Mesenchymal stem cell (in vitro differentiated cells and primary cell): ENCODE data around the gene PCDHB4.
A peak's percentile ranks its signal among the peaks of the same experiment; 100 is the strongest.
"Not testable (repeated sequence)": the region's sequence is repeated elsewhere in the genome, so short reads cannot be mapped to it uniquely, and the experiment has no call there.

Source experiments
- DNase-seq: peaks from one replicate; pipeline ENCODE4 v3.0.0-alpha.2; 2013
- H2AFZ ChIP-seq: one replicate; pipeline ENCODE4 v1.6.1; 2013; ENCODE audit warnings: low read depth, mild to moderate bottlenecking, control low read depth, inconsistent platforms, low read length, moderate library complexity
- H2AK5ac ChIP-seq: 2 replicates; pipeline ENCODE4 v1.6.1; 2013; ENCODE audit warnings: low read length, moderate library complexity, mild to moderate bottlenecking, inconsistent platforms; ENCODE audit not compliant: severe bottlenecking
- H2BK120ac ChIP-seq: one replicate; pipeline ENCODE4 v1.6.1; 2013; ENCODE audit warnings: low read depth, mild to moderate bottlenecking, inconsistent platforms, low read length, moderate library complexity
- H2BK12ac ChIP-seq, 2 experiments: one replicate each; pipeline ENCODE4 v1.6.1; 2013; ENCODE audit warnings: inconsistent platforms in 2 of 2, low read length in 2 of 2, mild to moderate bottlenecking in 2 of 2, moderate library complexity in 2 of 2, control low read depth in 1 of 2
- H2BK15ac ChIP-seq: one replicate; pipeline ENCODE4 v1.6.1; 2013; ENCODE audit warnings: mild to moderate bottlenecking, low read depth, inconsistent platforms; ENCODE audit not compliant: poor library complexity, severe bottlenecking
- H2BK5ac ChIP-seq: 2 replicates; pipeline ENCODE4 v1.6.1; 2013; ENCODE audit warnings: low read depth, mild to moderate bottlenecking, low read length, control low read depth, inconsistent platforms; ENCODE audit not compliant: poor library complexity, severe bottlenecking
- H3K14ac ChIP-seq, 2 experiments: one replicate each; pipeline ENCODE4 v1.6.1; 2013; ENCODE audit warnings: inconsistent platforms in 2 of 2, low read length in 2 of 2, control low read depth in 1 of 2, mild to moderate bottlenecking in 1 of 2, moderate library complexity in 1 of 2
- H3K18ac ChIP-seq, 2 experiments: one replicate each; pipeline ENCODE4 v1.6.1; 2013; ENCODE audit warnings: inconsistent platforms in 2 of 2, low read length in 2 of 2, control low read depth in 1 of 2, low read depth in 1 of 2, mild to moderate bottlenecking in 1 of 2
- H3K23ac ChIP-seq, 2 experiments: one replicate each; pipeline ENCODE4 v1.6.1; 2013; ENCODE audit warnings: inconsistent platforms in 2 of 2, low read length in 2 of 2, mild to moderate bottlenecking in 2 of 2, moderate library complexity in 2 of 2, control low read depth in 1 of 2
- H3K27ac ChIP-seq: 2 replicates; pipeline ENCODE4 v1.5.1; 2013; ENCODE audit warnings: mild to moderate bottlenecking, moderate library complexity, low read length, control low read depth, inconsistent platforms; ENCODE audit not compliant: poor library complexity, severe bottlenecking
- H3K27me3 ChIP-seq, 2 experiments: 2 replicates each; pipeline versions ENCODE4 v1.6.1 to v1.7.0; 2013; ENCODE audit warnings: low read length in 2 of 2, mild to moderate bottlenecking in 2 of 2, moderate library complexity in 2 of 2, control low read depth in 1 of 2, inconsistent platforms in 1 of 2; ENCODE audit not compliant: control insufficient read depth in 1 of 2, insufficient read depth in 1 of 2
- H3K36me3 ChIP-seq, 2 experiments: 2 replicates each; pipeline versions ENCODE4 v1.6.1 to v1.7.0; 2013; ENCODE audit warnings: low read length in 2 of 2, control low read depth in 1 of 2, inconsistent platforms in 1 of 2, low read depth in 1 of 2, mild to moderate bottlenecking in 1 of 2; ENCODE audit not compliant: insufficient read depth in 2 of 2, control insufficient read depth in 1 of 2
- H3K4ac ChIP-seq, 2 experiments: one replicate each; pipeline ENCODE4 v1.6.1; 2013; ENCODE audit warnings: inconsistent platforms in 2 of 2, low read length in 2 of 2, mild to moderate bottlenecking in 2 of 2, moderate library complexity in 2 of 2, control low read depth in 1 of 2, low read depth in 1 of 2
- H3K4me1 ChIP-seq: 2 replicates; pipeline ENCODE4 v1.6.1; 2013; ENCODE audit warnings: low read depth, low read length, control low read depth; ENCODE audit not compliant: control insufficient read depth, insufficient read depth
- H3K4me2 ChIP-seq: 2 replicates; pipeline ENCODE4 v1.6.1; 2013; ENCODE audit warnings: low read length, mild to moderate bottlenecking, inconsistent platforms; ENCODE audit not compliant: poor library complexity, severe bottlenecking
- H3K4me3 ChIP-seq, 2 experiments: 2 replicates each; pipeline versions ENCODE4 v1.5.1 to v1.7.0; 2013; ENCODE audit warnings: low read length in 2 of 2, mild to moderate bottlenecking in 2 of 2, control low read depth in 1 of 2, low read depth in 1 of 2; ENCODE audit not compliant: insufficient read depth in 1 of 2
- H3K79me1 ChIP-seq: replicated peaks from 2 replicates; pipeline ENCODE4 v1.6.1; 2013; ENCODE audit warnings: mild to moderate bottlenecking, control low read depth, low read length, inconsistent platforms; ENCODE audit not compliant: poor library complexity, severe bottlenecking
- H3K9ac ChIP-seq: 2 replicates; pipeline ENCODE4 v1.7.0; 2013; ENCODE audit warnings: mild to moderate bottlenecking, low read length, moderate library complexity
- H3K9me3 ChIP-seq: 2 replicates; pipeline ENCODE4 v1.7.0; 2013; ENCODE audit warnings: mild to moderate bottlenecking, low read length; ENCODE audit not compliant: control insufficient read depth
- H4K8ac ChIP-seq: one replicate; pipeline ENCODE4 v1.6.1; 2013; ENCODE audit warnings: inconsistent platforms, mild to moderate bottlenecking, low read length, moderate library complexity
- H4K91ac ChIP-seq: one replicate; pipeline ENCODE4 v1.6.1; 2013; ENCODE audit warnings: mild to moderate bottlenecking, low read length, inconsistent platforms
- WGBS: methylation state at CpG from one replicate; pipeline ENCODE4 v1.1.7; 2013; ENCODE audit warnings: mixed read lengths; 5-methylcytosine and 5-hydroxymethylcytosine counted together

The PCDHB4 gene

GRCh38 chr5:141149812-141150211 lies 28.2 kb downstream of the PCDHB4 start, which contains the start of gene PCDHB6:
PCDHB6 (plus strand) TSS chr5:141150057; CDS start chr5:141150258, 201 bp downstream.
- H2BK5ac ChIP-seq, result no peak within 1 kb of the TSS
- H3K23ac ChIP-seq, result no peak within 1 kb of the TSS
- H3K9ac ChIP-seq, result no peak within 1 kb of the TSS
- H2BK15ac ChIP-seq, result no peak within 1 kb of the TSS
- no peak within 1 kb of the TSS for H2AFZ ChIP-seq
- H3K27me3 ChIP-seq, result no peaks in the 10 kb centered on the region
- DNase-seq, result no peak
- H2BK12ac ChIP-seq, result no peak within 1 kb of the TSS
- H3K9me3 ChIP-seq, result peaks cover 61% of the 10 kb centered on the region
- H3K4me3 ChIP-seq, result peak within 1 kb of the TSS in 1 of 2 experiments; percentile 6
- no peak within 1 kb of the TSS for H3K18ac ChIP-seq
- 88% methylated on average over 18 of the region's 18 CpGs for WGBS
- no peak within 1 kb of the TSS for H2BK120ac ChIP-seq
- H4K8ac ChIP-seq, result no peak within 1 kb of the TSS
- H3K27ac ChIP-seq, result no peak within 1 kb of the TSS
- H2AK5ac ChIP-seq, result no peak within 1 kb of the TSS
- no peaks in the 10 kb centered on the region for H3K79me1 ChIP-seq
- H3K4ac ChIP-seq, result no peak within 1 kb of the TSS
- H3K4me2 ChIP-seq, result no peak within 1 kb of the TSS
- no peak within 1 kb of the TSS for H4K91ac ChIP-seq
- H3K36me3 ChIP-seq, result no peaks in the 10 kb centered on the region
- no peaks in the 10 kb centered on the region for H3K4me1 ChIP-seq
- H3K14ac ChIP-seq, result no peak within 1 kb of the TSS

GRCh38 chr5:141150224-141150992 lies 28.8 kb downstream of the PCDHB4 start:
- Histone ChIP-seq H3K4ac (no peak overlapping the region), H2BK120ac (no peak overlapping the region), H3K4me3 (peak overlapping the region in 1 of 2 experiments; percentile 6), H3K18ac (no peak overlapping the region), H2AK5ac (no peak overlapping the region), H3K79me1 (no peaks in the 10 kb centered on the region), H3K9me3 (peaks cover 59% of the 10 kb centered on the region), H3K27me3 (no peaks in the 10 kb centered on the region), H4K91ac (no peak overlapping the region), H4K8ac (no peak overlapping the region), H3K27ac (no peak overlapping the region), H3K4me2 (no peak overlapping the region), H3K14ac (no peak overlapping the region), H2BK12ac (no peak overlapping the region), H3K4me1 (no peaks in the 10 kb centered on the region), H2AFZ (no peak overlapping the region), H3K36me3 (no peaks in the 10 kb centered on the region), H2BK15ac (no peak overlapping the region), H2BK5ac (no peak overlapping the region), H3K9ac (no peak overlapping the region), H3K23ac (no peak overlapping the region)
- DNase-seq, result no peak
- 94% methylated on average over 32 of the region's 33 CpGs for WGBS

- no peak overlapping the region for H3K18ac ChIP-seq
- H3K14ac ChIP-seq, result no peak overlapping the region
- H2BK15ac ChIP-seq, result no peak overlapping the region
- H3K4me2 ChIP-seq, result no peak overlapping the region
- H3K4me3 ChIP-seq, result no peak overlapping the region
- 89% methylated on average over 13 of the region's 13 CpGs for WGBS
- peaks cover 65% of the 10 kb centered on the region for H3K9me3 ChIP-seq
- no peak overlapping the region for H3K9ac ChIP-seq
- no peak overlapping the region for H2BK12ac ChIP-seq
- H3K79me1 ChIP-seq, result no peaks in the 10 kb centered on the region
- H3K23ac ChIP-seq, result no peak overlapping the region
- no peak overlapping the region for H2BK5ac ChIP-seq
- H3K4ac ChIP-seq, result no peak overlapping the region
- H3K36me3 ChIP-seq, result no peaks in the 10 kb centered on the region
- no peak overlapping the region for H2AK5ac ChIP-seq
- DNase-seq, result no peak
- H3K27ac ChIP-seq, result no peak overlapping the region
- no peaks in the 10 kb centered on the region for H3K27me3 ChIP-seq
- H2BK120ac ChIP-seq, result no peak overlapping the region
- no peak overlapping the region for H4K8ac ChIP-seq
- H3K4me1 ChIP-seq, result no peaks in the 10 kb centered on the region
- H2AFZ ChIP-seq, result no peak overlapping the region
- no peak overlapping the region for H4K91ac ChIP-seq
Observed at GRCh38 chr5:141150993-141151325, 29.3 kb downstream of the PCDHB4 start.

- not testable (repeated sequence) for H4K91ac ChIP-seq, H4K8ac ChIP-seq, H3K14ac ChIP-seq, H2AFZ ChIP-seq, H2BK15ac ChIP-seq, H3K27me3 ChIP-seq, DNase-seq, H2BK120ac ChIP-seq, H3K36me3 ChIP-seq, H3K4me1 ChIP-seq, H2AK5ac ChIP-seq, H3K27ac ChIP-seq, H3K18ac ChIP-seq, H3K4me2 ChIP-seq, H3K4me3 ChIP-seq, H3K4ac ChIP-seq, H3K23ac ChIP-seq, H2BK12ac ChIP-seq, H3K9ac ChIP-seq, H2BK5ac ChIP-seq, H3K79me1 ChIP-seq
- peaks cover 68% of the 10 kb centered on the region for H3K9me3 ChIP-seq
- 98% methylated on average over 26 of the region's 41 CpGs for WGBS
Observed at GRCh38 chr5:141151632-141152031, 30.0 kb downstream of the PCDHB4 start.
